HEK293 (cell line): ENCODE data around the gene UCN2.
A peak's percentile ranks its signal among the peaks of the same experiment; 100 is the strongest.

Experiments used
- CTCF ChIA-PET: fragments of 350-600 bp; formaldehyde crosslinking; extraction: SDS; loops from one replicate; lab custom pipeline; 2021; ENCODE audit warnings: antibody characterized with exemption; lab: Yijun Ruan, JAX
- POLR2A ChIA-PET: fragments of 300-600 bp; formaldehyde crosslinking; extraction: SDS; loops from one replicate; lab custom pipeline; 2020; ENCODE audit warnings: antibody characterized with exemption, inconsistent platforms; lab: Yijun Ruan, JAX
- H3K27ac ChIP-seq: fragments of 200-500 bp; sonication (Bioruptor generic); 2 replicates; pipeline ENCODE4 v1.5.1; 2014; ENCODE audit warnings: low read depth, low read length, control low read depth, inconsistent platforms; ENCODE audit errors: extremely low read depth
- H3K36me3 ChIP-seq, 2 experiments: fragments of 200-500 bp in 1 of 2; sonication (Bioruptor generic) in 1 of 2; 1 replicate in 1 of 2; 2 replicates in 1 of 2; pipeline ENCODE4 v1.5.1; 2014 to 2017; ENCODE audit warnings: inconsistent platforms in 2 of 2, low read length in 2 of 2; ENCODE audit not compliant: control insufficient read depth in 2 of 2, insufficient read depth in 1 of 2
- H3K4me1 ChIP-seq: fragments of 200-500 bp; sonication (Bioruptor generic); 2 replicates; pipeline ENCODE4 v1.5.1; 2014; ENCODE audit warnings: mild to moderate bottlenecking, low read length, inconsistent platforms; ENCODE audit not compliant: control insufficient read depth, insufficient read depth
- H3K4me3 ChIP-seq: 2 replicates; pipeline ENCODE4 v1.5.1; 2011; ENCODE audit warnings: low read depth, mild to moderate bottlenecking, control low read depth, low read length, moderate library complexity
- H3K9me3 ChIP-seq: fragments of 200-500 bp; sonication (Bioruptor generic); 2 replicates; pipeline ENCODE4 v1.5.1; 2014; ENCODE audit warnings: low read depth, low read length, inconsistent platforms; ENCODE audit not compliant: control insufficient read depth, insufficient read depth
- ATF2 ChIP-seq: fragments of 450-650 bp; formaldehyde crosslinking; IDR thresholded peaks from 2 replicates; pipeline ENCODE4 v1.5.1; 2016; ENCODE audit warnings: missing biosample characterization, missing genetic modification characterization, low read depth
- BCL11A ChIP-seq: fragments of 450-650 bp; formaldehyde crosslinking; IDR thresholded peaks from 2 replicates; pipeline ENCODE4 v1.5.1; 2016; ENCODE audit warnings: low read depth, missing biosample characterization, missing genetic modification characterization
- CTCF ChIP-seq: fragments of 450-650 bp; formaldehyde crosslinking; IDR thresholded peaks from 2 replicates; pipeline ENCODE4 v1.5.1; 2016; ENCODE audit warnings: missing biosample characterization, missing genetic modification characterization
- KLF8 ChIP-seq: fragments of 450-650 bp; formaldehyde crosslinking; IDR thresholded peaks from 2 replicates; pipeline ENCODE4 v1.5.1; 2016; ENCODE audit warnings: missing biosample characterization, missing genetic modification characterization
- KLF9 ChIP-seq: fragments of 450-650 bp; formaldehyde crosslinking; IDR thresholded peaks from 2 replicates; pipeline ENCODE4 v1.5.1; 2016; ENCODE audit warnings: missing biosample characterization, missing genetic modification characterization, low read depth
- PRDM6 ChIP-seq: fragments of 450-650 bp; formaldehyde crosslinking; IDR thresholded peaks from 2 replicates; pipeline ENCODE4 v1.5.1; 2017; ENCODE audit warnings: missing biosample characterization, missing genetic modification characterization
- TSHZ1 ChIP-seq: fragments of 450-650 bp; formaldehyde crosslinking; IDR thresholded peaks from 2 replicates; pipeline ENCODE4 v1.5.1; 2016; ENCODE audit warnings: missing biosample characterization, missing genetic modification characterization, borderline replicate concordance
- YY2 ChIP-seq: fragments of 450-650 bp; formaldehyde crosslinking; IDR thresholded peaks from 2 replicates; pipeline ENCODE4 v1.5.1; 2016; ENCODE audit warnings: missing biosample characterization, missing genetic modification characterization
- ZBTB21 ChIP-seq: fragments of 450-650 bp; formaldehyde crosslinking; IDR thresholded peaks from 2 replicates; pipeline ENCODE4 v1.5.1; 2017; ENCODE audit warnings: missing biosample characterization, missing genetic modification characterization
- ZBTB26 ChIP-seq: fragments of 450-650 bp; formaldehyde crosslinking; optimal IDR thresholded peaks from 2 replicates; pipeline ENCODE3; 2016; ENCODE audit warnings: missing biosample characterization, mild to moderate bottlenecking, missing genetic modification characterization
- ZNF138 ChIP-seq: fragments of 450-650 bp; formaldehyde crosslinking; IDR thresholded peaks from 2 replicates; pipeline ENCODE4 v1.5.1; 2016; ENCODE audit warnings: missing biosample characterization, missing genetic modification characterization, borderline replicate concordance
- ZNF155 ChIP-seq: fragments of 450-650 bp; formaldehyde crosslinking; IDR thresholded peaks from 2 replicates; pipeline ENCODE4 v1.5.1; 2016; ENCODE audit warnings: missing biosample characterization, missing genetic modification characterization
- ZNF2 ChIP-seq: fragments of 450-650 bp; formaldehyde crosslinking; IDR thresholded peaks from 2 replicates; pipeline ENCODE4 v1.5.1; 2016; ENCODE audit warnings: missing biosample characterization, missing genetic modification characterization
- ZNF24 ChIP-seq: fragments of 450-650 bp; formaldehyde crosslinking; IDR thresholded peaks from 2 replicates; pipeline ENCODE4 v1.5.1; 2016; ENCODE audit warnings: missing biosample characterization, missing genetic modification characterization
- ZNF404 ChIP-seq: fragments of 450-650 bp; formaldehyde crosslinking; IDR thresholded peaks from 2 replicates; pipeline ENCODE4 v1.5.1; 2017; ENCODE audit warnings: missing biosample characterization, missing genetic modification characterization
- ZNF426 ChIP-seq: fragments of 450-650 bp; formaldehyde crosslinking; IDR thresholded peaks from 2 replicates; pipeline ENCODE4 v1.5.1; 2017; ENCODE audit warnings: missing biosample characterization, missing genetic modification characterization, mild to moderate bottlenecking, inconsistent platforms, moderate library complexity
- ZNF513 ChIP-seq: fragments of 450-650 bp; IDR thresholded peaks from 2 replicates; pipeline ENCODE4 v1.5.1; 2018; ENCODE audit warnings: missing biosample characterization, missing genetic modification characterization
- ZNF514 ChIP-seq: fragments of 450-650 bp; formaldehyde crosslinking; IDR thresholded peaks from 2 replicates; pipeline ENCODE4 v1.5.1; 2016; ENCODE audit warnings: missing biosample characterization, missing genetic modification characterization
- ZNF621 ChIP-seq: fragments of 450-650 bp; formaldehyde crosslinking; IDR thresholded peaks from 2 replicates; pipeline ENCODE4 v1.5.1; 2017; ENCODE audit warnings: missing biosample characterization, missing genetic modification characterization
- ZNF629 ChIP-seq: fragments of 450-650 bp; formaldehyde crosslinking; IDR thresholded peaks from 2 replicates; pipeline ENCODE4 v1.5.1; 2017; ENCODE audit warnings: missing biosample characterization, missing genetic modification characterization
- ZNF664 ChIP-seq: fragments of 450-650 bp; formaldehyde crosslinking; IDR thresholded peaks from 2 replicates; pipeline ENCODE4 v1.5.1; 2016; ENCODE audit warnings: missing biosample characterization, missing genetic modification characterization

UCN2 gene

GRCh38 chr3:48609088-48610005 is 45.8 kb upstream of the UCN2 start, which contains the start of gene UQCRC1 (continued):
- TF ChIP-seq TSHZ1: no peak
- peak; percentile 63; the same call in 1 of the 2 replicates for TF ChIP-seq ZNF2 (tag by site-specific recombination)
- no peak for TF ChIP-seq ZNF664 (tag by site-specific recombination)
- no peak for TF ChIP-seq ZNF621 (tag by site-specific recombination)

- ChIA-PET POLR2A (no interaction called here), CTCF (interaction anchor here (1.0 kb wide), 1 partner anchor 28 kb away, joined by 4 read pairs; the partner anchor contains the start of gene SLC26A6)
- TF ChIP-seq YY2 (tag by site-specific recombination) (no peak), ZNF138 (no peak), ZNF629 (tag by site-specific recombination) (0 out of 2 replicates have a peak, but pooled peaks have one; percentile 21), ZNF404 (no peak), KLF8 (no peak), CTCF (no peak), ATF2 (tag by site-specific recombination) (peak; percentile 59; the same call in 1 of the 2 replicates), BCL11A (tag by site-specific recombination) (no peak), ZNF514 (tag by site-specific recombination) (no peak), ZNF24 (tag by site-specific recombination) (no peak), ZNF513 (tag by site-specific recombination) (no peak), KLF9 (0 out of 2 replicates have a peak, but pooled peaks have one; percentile 31), ZBTB21 (tag by site-specific recombination) (no peak), ZNF155 (tag by site-specific recombination) (no peak), PRDM6 (tag by site-specific recombination) (no peak), ZBTB26 (no peak), ZNF426 (tag by site-specific recombination) (no peak)
- Histone ChIP-seq H3K4me3 (no peak overlapping the region), H3K27ac (no peak overlapping the region), H3K4me1 (no peaks in the 10 kb centered on the region), H3K36me3 (peaks cover 14 to 53% of the 10 kb centered on the region in 2 experiments; a peak in 2 of 3 replicates), H3K9me3 (no peaks in the 10 kb centered on the region)
Measured at GRCh38 chr3:48607519-48607918, 43.9 kb upstream of the UCN2 start.
